Fibroblast of skin of right biceps (primary cell): ENCODE data around the gene ZNF771.
"Not testable (repeated sequence)": the region's sequence is repeated elsewhere in the genome, so short reads cannot be mapped to it uniquely, and the experiment has no call there.

Source experiments
- DNase-seq: peaks from one replicate; pipeline ENCODE4 v3.0.0-alpha.2; 2013

Gene ZNF771

GRCh38 chr16:30438835-30439234, 31.4 kb downstream of the ZNF771 start:
- DNase-seq = no peak

- no peak for DNase-seq
These were observed 32.4 kb downstream of the ZNF771 start for GRCh38 chr16:30439720-30440348.

GRCh38 chr16:30443631-30444030, 36.2 kb downstream of the ZNF771 start:
- no peak for DNase-seq

GRCh38 chr16:30444231-30445148, 37.1 kb downstream of the ZNF771 start:
- DNase-seq = no peak

- no peak for DNase-seq
These were observed 37.7 kb downstream of the ZNF771 start for GRCh38 chr16:30445149-30445407.

- peak; percentile 99 for DNase-seq
These were observed 38.2 kb downstream of the ZNF771 start, which contains the start of gene SEPHS2 for GRCh38 chr16:30445408-30446202. TSS of gene SEPHS2 (minus strand) at chr16:30445874. CDS start at chr16:30445727, 147 bp downstream.

- DNase-seq = no peak
These were observed 38.8 kb downstream of the ZNF771 start for GRCh38 chr16:30446203-30446595.

- DNase-seq = no peak
These were observed 40.3 kb downstream of the ZNF771 start for GRCh38 chr16:30447512-30448226.

GRCh38 chr16:30449116-30449435, 41.7 kb downstream of the ZNF771 start:
- no peak for DNase-seq

GRCh38 chr16:30452709-30453580, 45.5 kb downstream of the ZNF771 start:
- DNase-seq = not testable (repeated sequence)

GRCh38 chr16:30456302-30456701, 48.9 kb downstream of the ZNF771 start:
- no peak for DNase-seq

- no peak for DNase-seq
These were observed 49.9 kb downstream of the ZNF771 start for GRCh38 chr16:30457256-30457655.

GRCh38 chr16:30457743-30458560, 50.5 kb downstream of the ZNF771 start:
- DNase-seq = no peak

GRCh38 chr16:30458561-30459394, 51.4 kb downstream of the ZNF771 start:
- DNase-seq = no peak

- no peak for DNase-seq
These were observed 52.0 kb downstream of the ZNF771 start for GRCh38 chr16:30459456-30459855.

GRCh38 chr16:30461426-30461825, 54.0 kb downstream of the ZNF771 start:
- not testable (repeated sequence) for DNase-seq

- DNase-seq = no peak
These were observed 56.7 kb downstream of the ZNF771 start for GRCh38 chr16:30464078-30464477.
